Measurements from ENCODE around the gene RTP4. TPM values are rescaled to one million over a fixed set of nuclear protein-coding genes. Genes with fewer than 3 reads are reported as not detected.
"Not testable (repeated sequence)": the region's sequence is repeated elsewhere in the genome, so short reads cannot be mapped to it uniquely, and the experiment has no call there.

Gene RTP4
- total and polyA plus RNA-seq, 2 donors from 2014 or later, result 5.4 to 8.4 TPM

GRCh38 chr3:187403768-187404288 is 35.6 kb downstream of the RTP4 start:
- H3K9me3 ChIP-seq (ENCODE audit: control insufficient read depth in 2 of 3, insufficient read depth in 1 of 3, low read length in 3 of 3), result no peaks in the 10 kb centered on the region
- no peak overlapping the region for H3K27ac ChIP-seq (ENCODE audit: low read depth in 2 of 2, low read length in 2 of 2)
- intact Hi-C loops (cut with DNase I), result no loop called here
- peaks cover 0 to 3% (median 0%) of the 10 kb centered on the region in 3 donors for H3K4me1 ChIP-seq (ENCODE audit: control insufficient read depth in 2 of 3, insufficient read depth in 2 of 3, low read depth in 1 of 3, low read length in 3 of 3)
- DNase-seq (peak in 2 of 5 donors; percentile 71 to 87), FAIRE-seq (peak; percentile 62)
- no peaks in the 10 kb centered on the region for H3K36me3 ChIP-seq (ENCODE audit: control insufficient read depth in 2 of 3, insufficient read depth in 3 of 3, low read length in 3 of 3)
- H3K4me3 ChIP-seq (ENCODE audit: low read length in 3 of 3), result no peak overlapping the region
- no peak for TF ChIP-seq CTCF (IDR thresholded peaks at IDR 0.05; ENCODE audit: borderline replicate concordance, extremely low read depth, insufficient read depth)
- no peaks in the 10 kb centered on the region for H3K27me3 ChIP-seq (ENCODE audit: control insufficient read depth, insufficient read depth, low read length)
- H3K9ac ChIP-seq (ENCODE audit: low read length in 3 of 3), result no peak overlapping the region

- no peaks in the 10 kb centered on the region for H3K27me3 ChIP-seq (ENCODE audit: control insufficient read depth, insufficient read depth, low read length)
- FAIRE-seq (no peak), DNase-seq (no peak)
- no peaks in the 10 kb centered on the region for H3K9me3 ChIP-seq (ENCODE audit: control insufficient read depth in 2 of 3, insufficient read depth in 1 of 3, low read length in 3 of 3)
- no peak overlapping the region for H3K9ac ChIP-seq (ENCODE audit: low read length in 3 of 3)
- no peaks in the 10 kb centered on the region for H3K36me3 ChIP-seq (ENCODE audit: control insufficient read depth in 2 of 3, insufficient read depth in 3 of 3, low read length in 3 of 3)
- intact Hi-C loops (cut with DNase I), result no loop called here
- TF ChIP-seq CTCF (IDR thresholded peaks at IDR 0.05; ENCODE audit: borderline replicate concordance, extremely low read depth, insufficient read depth), result no peak
- H3K4me1 ChIP-seq (ENCODE audit: control insufficient read depth in 2 of 3, insufficient read depth in 2 of 3, low read depth in 1 of 3, low read length in 3 of 3), result peaks cover 0 to 3% (median 0%) of the 10 kb centered on the region in 3 donors
- H3K4me3 ChIP-seq (ENCODE audit: low read length in 3 of 3), result no peak overlapping the region
- H3K27ac ChIP-seq (ENCODE audit: low read depth in 2 of 2, low read length in 2 of 2), result no peak overlapping the region
These were observed 38.7 kb downstream of the RTP4 start for GRCh38 chr3:187406927-187407326.

- H3K27ac ChIP-seq (ENCODE audit: low read depth in 2 of 2, low read length in 2 of 2); H3K9me3 ChIP-seq (ENCODE audit: control insufficient read depth in 2 of 3, insufficient read depth in 1 of 3, low read length in 3 of 3); FAIRE-seq; DNase-seq; H3K36me3 ChIP-seq (ENCODE audit: control insufficient read depth in 2 of 3, insufficient read depth in 3 of 3, low read length in 3 of 3); H3K4me1 ChIP-seq (ENCODE audit: control insufficient read depth in 2 of 3, insufficient read depth in 2 of 3, low read depth in 1 of 3, low read length in 3 of 3); H3K4me3 ChIP-seq (ENCODE audit: low read length in 3 of 3); intact Hi-C loops (cut with DNase I); H3K9ac ChIP-seq (ENCODE audit: low read length in 3 of 3); H3K27me3 ChIP-seq (ENCODE audit: control insufficient read depth, insufficient read depth, low read length): not testable (repeated sequence)
These were observed 44.0 kb downstream of the RTP4 start for GRCh38 chr3:187411991-187412781.

Other genes starting within 250 kb of the RTP4 start
- 5.7 TPM for gene RPL39L, start 228.9 kb upstream of the RTP4 start, total RNA-seq
- 10.9 TPM for gene RPL39L, start 228.9 kb upstream of the RTP4 start, polyA plus RNA-seq (ENCODE audit: insufficient read depth, low read depth, low replicate concordance)
- not detected for gene RTP1, start 170.9 kb upstream of the RTP4 start, total RNA-seq
- not detected for gene RTP1, start 170.9 kb upstream of the RTP4 start, polyA plus RNA-seq (ENCODE audit: insufficient read depth, low read depth, low replicate concordance)
- gene MASP1, start 76.6 kb upstream of the RTP4 start, total RNA-seq, result 4.8 TPM
- 2.8 TPM for gene MASP1, start 76.6 kb upstream of the RTP4 start, polyA plus RNA-seq (ENCODE audit: insufficient read depth, low read depth, low replicate concordance)

Data from kidney (tissue), 14 donors.